DND-41 (cell line): Measurements from ENCODE around the gene TM7SF3.

Experiments used
- ATAC-seq: fragments of 200-7000 bp; cut with Tn5 transposase; 3 replicates; pipeline ENCODE4 v1.9.1; 2021; ENCODE audit warnings: low read depth; ENCODE audit not compliant: insufficient read depth
- DNase-seq: peaks from one replicate; pipeline ENCODE4 v3.0.0-alpha.2; 2020
- H2AFZ ChIP-seq: 2 replicates; pipeline ENCODE4 v1.6.0; 2012; ENCODE audit warnings: low read depth, low read length
- H3K27ac ChIP-seq: 2 replicates; pipeline ENCODE4 v1.5.1; 2012; ENCODE audit warnings: low read length, inconsistent platforms
- H3K27me3 ChIP-seq: fragments of 200-600 bp; sonication (generic); 2 replicates; pipeline ENCODE4 v1.6.0; 2012; ENCODE audit warnings: low read length, mild to moderate bottlenecking, inconsistent platforms; ENCODE audit not compliant: insufficient read depth, poor library complexity
- H3K36me3 ChIP-seq: 2 replicates; pipeline ENCODE4 v1.5.1; 2012; ENCODE audit warnings: low read length, inconsistent platforms; ENCODE audit not compliant: insufficient read depth
- H3K4me1 ChIP-seq: 2 replicates; pipeline ENCODE4 v1.5.1; 2012; ENCODE audit warnings: mild to moderate bottlenecking, low read length; ENCODE audit not compliant: insufficient read depth
- H3K4me2 ChIP-seq: 2 replicates; pipeline ENCODE4 v1.6.0; 2012; ENCODE audit warnings: mild to moderate bottlenecking, moderate library complexity, low read length, inconsistent platforms; ENCODE audit not compliant: insufficient read depth
- H3K4me3 ChIP-seq, 2 experiments: fragments of 200-600 bp in 1 of 2; shearing (Covaris generic) in 1 of 2; 2 replicates each; pipeline ENCODE4 v1.5.1; 2012 to 2016; ENCODE audit warnings: inconsistent platforms in 2 of 2, low read length in 2 of 2, mild to moderate bottlenecking in 2 of 2, low read depth in 1 of 2, moderate library complexity in 1 of 2
- H3K79me2 ChIP-seq: 2 replicates; pipeline ENCODE4 v1.6.0; 2012; ENCODE audit warnings: low read length, inconsistent platforms; ENCODE audit not compliant: insufficient read depth
- H3K9ac ChIP-seq: 2 replicates; pipeline ENCODE4 v1.6.0; 2012; ENCODE audit warnings: low read depth, mild to moderate bottlenecking, inconsistent platforms, low read length, moderate library complexity
- H3K9me3 ChIP-seq: 2 replicates; pipeline ENCODE4 v1.5.1; 2012; ENCODE audit warnings: low read length, moderate library complexity, mild to moderate bottlenecking, inconsistent platforms; ENCODE audit not compliant: insufficient read depth, severe bottlenecking
- H4K20me1 ChIP-seq: 2 replicates; pipeline ENCODE4 v1.6.0; 2012; ENCODE audit warnings: low read length; ENCODE audit not compliant: insufficient read depth
- CTCF ChIP-seq: IDR thresholded peaks from 2 replicates; pipeline ENCODE4 v1.5.1; 2012; ENCODE audit warnings: borderline replicate concordance, low read length, moderate library complexity, mild to moderate bottlenecking; ENCODE audit not compliant: poor library complexity, severe bottlenecking; ENCODE audit errors: extremely low read depth
- EZH2 ChIP-seq: IDR thresholded peaks from 3 replicates; pipeline ENCODE4 v1.6.1; 2012; ENCODE audit warnings: borderline replicate concordance, low read depth, mild to moderate bottlenecking, moderate library complexity, low read length, inconsistent platforms; ENCODE audit not compliant: severe bottlenecking

The TM7SF3 gene

GRCh38 chr12:26987634-26988424 is 26.4 kb downstream of the TM7SF3 start:
- no peaks in the 10 kb centered on the region for H3K9me3 ChIP-seq
- peak overlapping the region; percentile 19; the same call in 1 of the 2 replicates for H3K27ac ChIP-seq
- no peak overlapping the region for H3K4me2 ChIP-seq
- H3K79me2 ChIP-seq = peaks cover 23% of the 10 kb centered on the region
- DNase-seq = no peak
- no peaks in the 10 kb centered on the region for H3K27me3 ChIP-seq
- H3K36me3 ChIP-seq = peaks cover 71% of the 10 kb centered on the region
- no peaks in the 10 kb centered on the region for H3K4me1 ChIP-seq
- no peak overlapping the region for H3K4me3 ChIP-seq
- H3K9ac ChIP-seq = no peak overlapping the region
- no peak for ATAC-seq
- H2AFZ ChIP-seq = no peak overlapping the region
- TF ChIP-seq EZH2 (no peak), CTCF (no peak)
- no peaks in the 10 kb centered on the region; the same call in 1 of the 2 replicates for H4K20me1 ChIP-seq

GRCh38 chr12:26982866-26983265 is 31.3 kb downstream of the TM7SF3 start:
- ATAC-seq (no peak), DNase-seq (no peak)
- Histone ChIP-seq H4K20me1 (no peaks in the 10 kb centered on the region; the same call in 1 of the 2 replicates), H3K9me3 (no peaks in the 10 kb centered on the region), H3K27me3 (no peaks in the 10 kb centered on the region), H3K4me1 (no peaks in the 10 kb centered on the region), H3K36me3 (peaks cover 76% of the 10 kb centered on the region), H3K9ac (no peak overlapping the region), H3K79me2 (peaks cover 21% of the 10 kb centered on the region), H3K27ac (no peak overlapping the region), H2AFZ (no peak overlapping the region), H3K4me3 (no peak overlapping the region), H3K4me2 (no peak overlapping the region)
- TF ChIP-seq EZH2 (no peak), CTCF (no peak)

GRCh38 chr12:26979733-26980132 is 34.5 kb downstream of the TM7SF3 start:
- Histone ChIP-seq H3K27ac (no peak overlapping the region), H3K79me2 (peaks cover 7% of the 10 kb centered on the region), H3K4me3 (no peak overlapping the region), H4K20me1 (no peaks in the 10 kb centered on the region; the same call in 1 of the 2 replicates), H3K4me1 (no peaks in the 10 kb centered on the region), H3K9ac (no peak overlapping the region), H3K9me3 (no peaks in the 10 kb centered on the region), H3K27me3 (no peaks in the 10 kb centered on the region), H3K36me3 (peaks cover 85% of the 10 kb centered on the region), H2AFZ (no peak overlapping the region), H3K4me2 (no peak overlapping the region)
- no peak for ATAC-seq
- no peak for DNase-seq
- TF ChIP-seq EZH2 = no peak
- no peak for TF ChIP-seq CTCF
